GM18867 (cell line): ENCODE results near the gene SCAP.
"Not testable (repeated sequence)": the region's sequence is repeated elsewhere in the genome, so short reads cannot be mapped to it uniquely, and the experiment has no call there.

Source experiments
- ATAC-seq: cut with Tn5 transposase; IDR thresholded peaks from one replicate; pipeline ENCODE4 v1.9.1; 2021; ENCODE audit warnings: mild to moderate bottlenecking, moderate library complexity; ENCODE audit not compliant: unreplicated experiment

The SCAP gene

DNA sequence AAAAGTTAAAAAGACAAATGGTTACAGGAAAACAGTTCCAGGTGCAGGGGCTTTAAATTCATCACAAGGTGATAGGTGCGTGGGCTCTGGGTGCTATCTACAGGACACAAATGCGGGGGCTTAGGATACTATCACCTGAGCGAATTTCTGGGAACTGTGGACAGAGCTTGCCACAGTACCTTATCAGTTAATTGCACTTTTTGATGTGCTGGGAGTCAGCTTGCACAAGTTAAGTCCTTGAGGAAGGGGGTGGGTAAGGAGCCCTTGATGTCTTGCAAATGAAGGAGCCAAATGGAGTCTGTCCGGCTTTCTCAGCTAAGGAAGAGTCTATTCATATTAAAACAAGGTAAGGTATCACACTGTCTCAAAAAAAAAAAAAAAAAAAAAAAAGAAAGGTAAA lies 6.0 kb upstream of the SCAP start:
- not testable (repeated sequence) for ATAC-seq

DNA sequence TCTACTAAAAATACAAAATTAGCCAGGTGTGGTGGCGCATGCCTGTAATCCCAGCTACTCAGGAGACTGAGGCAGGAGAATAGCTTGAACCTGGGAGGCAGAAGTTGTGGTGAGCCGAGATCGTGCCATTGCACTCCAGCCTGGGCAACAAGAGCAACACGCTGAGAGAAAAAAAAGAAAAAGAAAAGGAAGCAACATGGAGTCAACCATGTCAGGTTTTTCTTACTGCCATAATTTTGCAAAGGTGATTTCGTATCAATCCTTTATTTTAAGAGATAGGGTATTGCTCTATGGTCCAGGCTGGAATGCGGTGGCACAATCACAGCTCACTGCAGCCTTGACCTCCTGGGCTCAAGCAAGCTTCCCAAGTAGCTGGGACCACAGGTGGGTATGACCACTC lies 4.5 kb upstream of the SCAP start:
- ATAC-seq: not testable (repeated sequence)

DNA sequence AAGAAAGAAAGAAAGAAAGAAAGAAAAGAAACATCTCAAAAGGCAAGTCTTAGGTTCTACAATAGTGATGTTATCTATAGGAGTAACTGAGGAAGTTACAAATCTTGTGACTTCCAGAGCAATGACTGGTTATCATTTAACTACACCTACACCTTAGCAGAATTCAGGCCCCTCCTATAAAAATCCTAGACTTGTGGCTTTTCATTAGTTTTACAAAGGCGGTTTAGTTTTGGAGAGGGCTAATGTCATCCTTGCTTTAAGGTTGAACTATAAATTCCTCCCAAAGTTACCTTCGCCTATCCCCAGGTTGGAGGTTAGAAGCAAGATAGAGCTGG lies 4.1 kb upstream of the SCAP start:
- no peak for ATAC-seq

DNA sequence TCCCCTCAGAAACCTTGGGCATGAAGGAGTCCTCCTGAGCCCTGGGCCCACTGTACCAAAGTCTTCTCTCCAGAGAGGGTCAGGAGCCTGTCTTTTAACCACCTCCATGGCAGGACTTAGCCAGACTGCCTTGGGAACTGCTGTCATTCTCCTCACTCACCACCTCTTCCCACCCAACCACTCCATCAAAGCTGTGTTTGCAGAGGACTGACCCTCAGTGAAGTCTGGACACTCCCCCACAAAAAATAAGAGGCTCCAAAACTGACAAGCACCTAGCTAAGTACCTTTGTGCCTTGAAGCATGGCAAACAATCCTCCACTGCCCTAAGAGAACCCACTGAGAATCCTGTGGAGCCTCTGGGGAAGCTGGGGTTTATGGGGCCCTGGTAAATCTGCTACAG lies 2.3 kb upstream of the SCAP start:
- no peak for ATAC-seq

DNA sequence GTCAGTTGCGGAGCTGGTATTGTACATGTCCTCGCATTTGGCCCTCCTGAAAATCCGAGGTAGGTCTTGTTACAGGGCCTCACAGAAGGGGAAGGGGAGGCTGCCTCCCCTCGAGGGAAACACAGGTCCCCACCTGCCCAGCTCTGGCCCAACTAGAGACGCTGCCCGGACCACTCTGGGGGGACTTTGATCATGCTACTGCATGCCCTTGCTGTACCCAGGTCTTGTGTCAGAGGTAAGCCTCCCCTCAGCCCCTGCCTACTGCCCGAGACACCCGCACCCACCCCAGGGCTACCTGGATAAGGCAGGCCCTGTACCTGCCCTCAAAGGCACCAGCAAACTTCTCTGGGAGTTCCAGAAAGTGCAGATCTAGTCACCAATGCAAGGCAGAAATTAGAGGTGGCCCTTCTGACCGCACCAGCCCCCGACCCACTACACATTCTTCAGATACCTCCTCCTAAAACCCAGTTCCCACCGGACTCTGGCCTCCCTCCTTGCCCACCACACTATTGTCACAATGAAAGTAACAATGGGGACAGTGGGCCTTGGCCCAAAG lies 981 bp upstream of the SCAP start:
- no peak for ATAC-seq

DNA sequence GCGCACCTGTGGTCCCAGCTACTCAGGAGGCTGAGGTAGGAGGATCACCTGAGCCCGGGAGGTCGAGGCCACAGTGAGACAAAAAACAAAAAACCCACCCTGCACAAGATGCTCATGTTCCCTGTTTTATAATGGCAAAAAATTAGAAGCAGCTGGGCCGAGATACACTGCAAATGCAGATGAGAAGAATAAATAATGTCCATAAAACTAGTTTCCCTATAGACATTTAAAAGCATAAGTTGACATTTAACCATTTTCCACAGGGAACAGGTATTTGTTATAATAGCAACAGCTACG lies 537 bp upstream of the SCAP start:
- ATAC-seq: no peak

DNA sequence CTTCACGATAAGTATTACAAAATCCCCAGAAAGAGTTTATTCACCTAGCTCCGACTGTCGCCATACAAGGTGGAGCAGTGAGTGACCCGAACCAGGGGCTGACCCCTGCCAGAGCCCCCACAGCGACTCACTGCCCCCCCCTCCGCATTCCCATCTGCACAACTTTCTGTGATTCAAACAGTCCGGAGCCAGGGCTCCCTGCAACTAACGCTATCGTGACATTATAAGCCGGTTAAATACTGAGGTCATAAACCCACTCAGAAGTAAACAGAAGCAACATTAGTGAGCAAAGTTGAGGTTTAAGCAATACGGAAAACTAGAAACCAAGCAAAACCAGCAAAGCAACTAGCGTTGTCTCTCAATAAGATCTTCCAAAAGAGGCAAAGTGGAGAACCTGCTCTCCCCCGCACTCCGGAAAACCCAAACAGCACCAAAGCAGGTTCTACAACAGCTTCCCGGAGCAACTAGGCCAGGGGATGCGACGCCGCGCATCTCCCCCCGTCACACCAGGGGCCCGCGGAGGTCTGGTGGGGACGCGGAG lies 642 bp downstream of the SCAP start:
- ATAC-seq: no peak

DNA sequence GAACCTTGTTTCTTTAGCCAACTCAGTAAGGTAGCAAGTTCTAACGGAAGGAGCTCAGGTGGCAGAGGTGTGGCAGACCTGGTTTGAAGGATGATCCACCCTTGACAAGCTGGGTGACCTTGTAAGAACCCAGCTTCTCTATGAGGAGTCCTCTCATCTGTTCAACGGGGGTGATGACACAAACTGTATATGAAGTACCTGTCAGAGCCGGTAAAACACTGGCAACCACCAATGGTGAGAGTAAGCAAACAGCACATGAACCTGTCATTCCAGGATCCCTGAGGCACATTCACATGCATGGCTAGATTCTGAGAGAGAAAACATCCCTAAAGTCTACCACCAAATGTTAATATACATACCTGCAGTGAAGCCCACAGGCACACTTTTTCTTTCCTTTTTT lies 2.4 kb downstream of the SCAP start:
- ATAC-seq: no peak

DNA sequence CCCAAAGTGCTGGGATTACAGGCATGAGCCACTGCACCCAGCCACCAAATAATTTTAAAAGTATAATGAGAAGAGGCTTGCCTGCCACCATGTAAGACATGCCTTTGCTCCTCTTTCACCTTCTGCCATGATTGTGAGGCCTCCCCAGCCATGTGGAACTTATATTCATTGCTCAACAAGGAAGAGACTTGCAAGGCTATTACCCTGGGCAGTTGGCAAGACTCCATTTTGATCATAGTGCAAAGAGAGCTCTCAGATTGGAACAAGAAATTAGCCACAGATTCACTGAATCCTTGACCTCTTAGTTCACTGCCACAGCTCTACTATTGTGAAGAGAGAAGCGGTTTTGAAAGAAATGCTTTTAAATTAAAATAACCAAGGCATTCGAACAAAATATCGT lies 6.1 kb downstream of the SCAP start:
- no peak for ATAC-seq

DNA sequence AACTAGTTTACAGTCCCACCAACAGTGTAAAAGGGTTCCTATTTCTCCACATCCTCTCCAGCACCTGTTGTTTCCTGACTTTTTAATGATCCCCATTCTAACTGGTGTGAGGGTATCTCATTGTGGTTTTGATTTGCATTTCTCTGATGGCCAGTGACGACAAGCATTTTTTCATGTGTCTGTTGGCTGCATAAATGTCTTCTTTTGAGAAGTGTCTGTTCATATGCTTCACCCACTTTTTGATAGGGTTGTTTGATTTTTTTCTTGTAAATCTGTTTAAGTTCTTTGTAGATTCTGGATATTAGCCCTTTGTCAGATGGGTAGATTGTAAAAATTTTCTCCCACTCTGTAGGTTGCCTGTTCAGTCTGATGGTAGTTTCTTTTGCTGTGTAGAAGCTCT lies 7.4 kb downstream of the SCAP start:
- ATAC-seq: not testable (repeated sequence)

DNA sequence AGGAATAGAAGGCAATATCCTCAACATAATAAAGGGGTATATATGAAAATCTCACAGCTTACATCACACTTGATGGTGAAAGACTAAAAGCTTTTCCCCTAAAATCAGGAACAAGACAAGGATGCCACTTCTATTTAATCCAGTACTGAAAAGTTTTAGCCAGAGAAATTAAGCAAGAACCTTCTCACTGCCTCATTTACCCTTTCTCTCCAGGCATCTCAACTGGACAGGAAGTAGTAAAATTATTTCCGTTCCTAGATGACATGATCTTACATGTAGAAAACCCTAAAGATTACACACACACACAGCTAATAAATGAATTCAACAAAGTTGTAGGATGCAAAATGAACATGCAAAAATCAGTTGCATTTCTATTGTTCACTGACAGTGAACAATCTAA lies 11.2 kb downstream of the SCAP start:
- ATAC-seq: no peak

DNA sequence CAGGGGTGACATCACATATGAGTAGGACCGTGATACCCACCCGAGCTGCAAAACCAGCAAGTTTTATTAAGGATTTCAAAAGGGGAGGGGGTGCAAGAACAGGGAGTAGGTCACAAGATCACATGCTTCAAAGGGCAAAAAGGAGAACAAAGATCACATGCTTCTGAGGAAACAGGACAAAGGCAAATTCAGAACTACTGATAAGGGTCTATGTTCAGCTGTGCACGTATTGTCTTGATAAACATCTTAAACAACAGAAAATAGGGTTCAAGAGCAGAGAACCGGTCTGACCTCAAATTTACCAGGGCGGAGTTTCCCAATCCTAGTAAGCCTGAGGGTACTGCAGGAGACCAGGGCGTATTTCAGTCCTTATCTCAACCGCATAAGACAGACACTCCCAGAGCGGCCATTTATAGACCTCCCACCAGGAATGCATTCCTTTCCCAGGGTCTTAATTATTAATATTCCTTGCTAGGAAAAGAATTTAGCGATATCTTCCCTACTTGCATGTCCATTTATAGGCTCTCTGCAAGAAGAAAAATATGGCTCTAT lies 16.1 kb downstream of the SCAP start:
- ATAC-seq: not testable (repeated sequence)

DNA sequence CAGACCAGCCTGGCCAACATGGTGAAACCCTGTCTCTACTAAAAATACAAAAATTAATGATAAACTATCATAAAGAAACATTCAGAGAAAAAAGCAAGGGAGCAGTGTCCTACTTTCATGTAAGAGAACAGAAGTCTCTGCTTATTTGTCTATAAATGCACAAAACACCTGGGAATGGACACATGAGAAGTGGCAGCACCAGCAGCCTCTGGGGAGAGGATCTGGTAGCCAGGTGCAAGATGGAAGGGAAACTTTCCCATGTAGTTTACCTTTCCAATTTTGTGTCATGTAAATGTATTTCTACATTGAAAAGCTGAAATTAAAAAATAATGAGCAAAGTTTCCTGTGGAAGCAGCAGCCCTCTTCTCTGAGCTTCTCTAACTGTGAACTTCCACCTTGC lies 18.8 kb downstream of the SCAP start:
- no peak for ATAC-seq

DNA sequence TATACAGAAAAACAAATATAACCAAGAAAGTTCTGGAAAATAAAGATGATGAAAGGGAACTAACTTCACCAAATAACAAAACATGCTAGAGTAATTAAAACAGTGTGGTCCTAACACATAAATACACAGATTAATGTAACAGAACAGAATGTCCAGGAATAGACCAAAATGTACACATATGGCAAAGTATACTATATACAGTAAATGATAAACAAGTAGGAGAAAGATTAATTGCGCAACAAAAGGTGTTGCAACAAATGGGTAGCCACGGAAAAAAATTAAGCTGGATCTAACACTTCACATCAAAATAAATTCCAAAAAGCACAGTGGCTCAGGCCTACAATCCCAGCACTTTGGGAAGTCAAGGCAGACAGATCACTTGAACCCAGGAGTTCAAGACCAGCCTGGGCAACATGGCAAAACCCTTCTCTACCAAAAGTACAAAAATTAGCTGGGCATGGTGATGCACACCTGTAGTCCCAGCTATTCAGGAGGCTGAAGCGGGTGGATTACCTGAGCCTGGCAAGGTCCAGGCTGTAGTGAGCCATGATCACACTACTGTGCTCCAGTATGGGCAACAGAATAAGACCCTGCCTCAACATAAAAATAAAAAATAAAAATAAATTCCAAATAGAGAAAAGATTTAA lies 19.8 kb downstream of the SCAP start:
- no peak for ATAC-seq

DNA sequence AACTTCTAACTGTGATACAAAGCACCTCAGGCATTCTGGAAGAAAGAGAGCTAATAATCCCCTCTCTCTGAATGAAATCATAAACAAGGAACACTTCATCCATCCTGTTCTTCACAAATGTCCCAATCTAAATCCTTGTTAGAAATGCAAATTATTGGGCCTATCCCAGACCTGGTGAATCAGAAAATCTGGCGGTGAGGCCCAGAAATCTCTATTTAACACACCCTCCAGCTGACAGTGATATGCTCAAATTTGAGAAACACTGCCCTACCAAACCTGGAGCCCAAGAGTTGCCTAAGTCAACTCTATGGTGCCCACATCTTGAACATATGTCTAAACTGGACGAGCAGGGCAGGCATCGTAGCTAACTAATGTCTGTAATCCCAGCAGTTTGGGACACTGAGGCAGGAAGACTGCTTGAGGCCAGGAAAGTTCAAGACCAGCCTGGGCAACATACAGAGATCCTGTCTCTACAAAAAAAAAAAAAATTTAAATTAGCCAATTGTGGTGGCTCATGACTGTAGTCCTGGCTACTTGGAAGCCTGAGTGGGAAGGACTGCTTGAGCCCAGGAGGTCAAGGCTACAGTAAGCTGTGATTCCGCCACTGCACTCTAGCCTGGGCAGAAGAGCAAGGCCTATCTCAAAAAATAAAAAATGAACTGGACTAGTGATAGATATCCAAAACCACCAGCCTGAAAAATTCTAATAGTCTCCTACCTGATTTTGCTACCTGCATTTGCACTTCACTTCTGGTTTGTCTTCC lies 23.1 kb downstream of the SCAP start:
- ATAC-seq: no peak

DNA sequence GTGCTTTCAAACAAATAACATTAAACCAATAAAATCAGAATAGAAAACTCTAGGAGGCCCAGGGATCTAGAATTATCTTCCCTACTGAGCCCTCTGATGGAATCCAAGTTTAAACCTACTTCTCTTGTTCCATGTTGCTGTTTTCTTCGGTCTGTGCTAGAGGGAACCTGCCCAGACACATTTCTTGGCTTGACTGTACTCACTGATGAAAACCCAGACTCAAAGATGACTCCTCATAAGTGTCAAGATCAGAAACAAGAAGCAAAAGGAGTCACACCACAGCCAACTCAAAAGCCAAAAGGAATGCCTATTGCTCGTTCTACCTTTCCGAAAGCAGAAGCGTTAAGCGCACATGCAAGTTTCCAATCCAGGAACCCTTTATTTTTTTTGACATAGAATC lies 31.6 kb downstream of the SCAP start:
- ATAC-seq: no peak

DNA sequence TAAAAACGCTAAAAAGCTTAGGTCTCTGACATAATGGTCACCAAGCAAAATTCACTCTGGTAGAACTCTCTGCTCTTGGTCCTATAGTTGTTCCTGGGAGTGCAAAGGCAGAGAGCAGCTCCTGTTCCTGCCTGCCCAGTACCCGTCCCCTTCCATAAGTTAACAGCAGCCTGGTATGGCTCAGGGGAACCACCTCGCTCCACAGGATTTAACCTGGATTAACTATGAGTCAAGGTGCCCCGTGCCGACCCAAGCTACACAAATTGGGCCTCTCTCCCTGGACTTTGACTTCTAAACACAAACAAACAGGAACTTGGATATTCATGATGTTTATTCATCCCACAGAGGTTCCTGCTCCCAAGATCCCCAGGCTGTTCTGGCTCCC lies 32.1 kb downstream of the SCAP start:
- no peak for ATAC-seq

DNA sequence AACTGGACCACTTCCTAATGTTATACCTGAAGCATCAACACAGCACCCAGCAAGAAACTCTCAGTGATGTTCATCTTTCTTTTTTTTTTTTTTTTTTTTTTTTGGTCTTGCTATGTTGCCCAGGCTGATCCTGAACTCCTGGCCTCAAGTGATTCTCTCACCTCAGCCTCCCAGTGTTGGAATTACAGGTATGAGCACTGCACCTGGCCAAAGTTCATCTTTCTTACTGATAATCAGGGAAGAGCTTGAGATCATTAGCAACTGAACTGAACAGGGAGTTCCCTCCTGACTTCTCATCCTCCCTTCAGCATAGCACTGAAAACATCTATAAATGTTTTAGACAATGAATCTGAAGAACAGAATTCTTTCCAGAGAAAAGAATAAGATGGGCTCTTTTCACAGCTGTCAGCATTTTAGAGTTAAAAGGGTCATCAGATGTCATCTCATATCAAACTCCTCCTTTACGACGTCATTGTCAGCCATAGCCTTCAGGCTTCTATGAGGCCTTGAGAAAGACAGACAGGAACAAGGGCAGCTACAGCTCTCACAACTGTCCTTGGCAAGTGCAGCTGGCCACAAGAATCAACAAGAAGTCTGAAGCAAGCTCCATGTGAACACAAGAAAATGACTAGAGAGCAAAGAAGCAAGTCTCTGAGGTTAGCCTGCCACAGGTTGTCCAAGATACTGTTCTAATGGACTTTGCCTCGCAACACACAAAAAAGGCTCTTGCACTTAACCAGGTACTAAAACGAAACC lies 33.8 kb downstream of the SCAP start:
- ATAC-seq: no peak

DNA sequence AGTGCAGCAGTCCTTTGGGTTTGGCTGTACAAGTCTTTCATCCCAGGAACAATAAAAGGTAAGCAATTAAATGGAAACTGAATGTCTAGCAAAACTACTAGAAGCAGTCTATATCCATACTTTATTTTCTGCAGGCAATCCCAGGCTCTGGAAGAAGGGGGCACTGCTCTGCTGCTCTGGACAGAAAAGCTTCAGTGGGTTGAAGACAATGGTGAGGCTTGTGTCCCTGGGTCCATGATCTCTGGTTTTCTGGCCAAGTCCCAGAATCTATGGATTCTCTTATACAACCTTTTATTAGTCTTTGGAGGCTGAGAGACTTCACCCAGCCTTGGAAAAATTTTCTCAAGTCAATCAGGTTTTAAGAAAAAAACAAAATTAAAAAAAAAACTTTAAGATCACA lies 35.6 kb downstream of the SCAP start:
- no peak for ATAC-seq

DNA sequence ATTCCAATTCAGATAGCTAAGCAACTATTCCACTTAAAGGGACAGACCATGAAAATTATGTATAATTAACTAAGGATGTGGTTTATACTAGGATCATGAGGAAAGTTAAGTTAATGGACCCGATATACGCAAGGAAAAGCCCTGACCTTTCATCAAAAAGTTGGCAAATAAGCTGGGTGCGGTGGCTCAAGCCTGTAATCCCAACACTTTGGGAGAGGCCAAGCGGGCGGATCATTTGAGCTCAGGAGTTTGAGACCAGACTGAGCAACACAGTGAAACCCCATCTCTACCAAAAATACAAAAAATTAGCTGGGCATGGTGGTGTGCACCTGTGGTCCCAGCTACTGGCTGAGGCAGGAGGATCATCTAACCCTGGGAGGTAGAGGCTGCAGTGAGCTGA lies 39.6 kb downstream of the SCAP start:
- no peak for ATAC-seq

DNA sequence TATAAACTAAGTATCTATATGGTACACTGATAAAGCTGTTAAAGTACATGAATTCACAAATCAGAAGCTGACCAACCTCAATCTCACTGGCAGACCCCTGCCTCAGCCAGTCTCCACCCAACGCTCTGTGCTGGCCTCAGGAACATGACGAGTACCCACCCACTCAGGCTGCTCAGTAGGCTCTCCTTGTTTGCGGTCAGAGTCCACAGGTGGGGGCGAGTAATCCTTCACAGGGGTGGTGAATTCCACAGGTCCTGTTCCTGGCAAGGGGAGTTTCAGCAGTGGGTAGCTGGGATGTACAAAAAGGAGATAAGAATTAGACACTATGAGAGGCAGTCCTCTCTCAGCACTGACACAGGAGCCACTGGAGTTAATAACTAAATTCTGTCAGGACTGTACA lies 40.9 kb downstream of the SCAP start:
- no peak for ATAC-seq

DNA sequence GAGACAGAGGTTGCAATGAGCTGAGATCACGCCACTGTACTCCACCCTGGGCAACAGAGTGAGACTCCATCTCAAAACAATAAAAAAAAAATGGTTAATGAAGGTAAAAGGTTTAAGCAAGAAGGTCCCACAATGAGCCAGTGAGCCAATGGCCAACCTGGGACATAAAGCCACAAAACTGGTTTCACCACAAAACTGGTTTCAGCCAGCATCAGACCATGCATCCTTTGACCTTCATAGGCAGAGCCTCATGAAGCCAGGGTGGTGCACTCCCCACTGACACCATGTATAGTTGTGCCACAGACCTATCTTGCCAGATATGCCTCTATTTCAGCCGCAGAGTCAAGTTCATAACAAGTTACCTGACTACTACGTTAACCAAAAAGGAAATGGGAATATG lies 41.9 kb downstream of the SCAP start:
- ATAC-seq: no peak
